ENCODE measurements around the gene SPSB2.

SPSB2 gene

DNA sequence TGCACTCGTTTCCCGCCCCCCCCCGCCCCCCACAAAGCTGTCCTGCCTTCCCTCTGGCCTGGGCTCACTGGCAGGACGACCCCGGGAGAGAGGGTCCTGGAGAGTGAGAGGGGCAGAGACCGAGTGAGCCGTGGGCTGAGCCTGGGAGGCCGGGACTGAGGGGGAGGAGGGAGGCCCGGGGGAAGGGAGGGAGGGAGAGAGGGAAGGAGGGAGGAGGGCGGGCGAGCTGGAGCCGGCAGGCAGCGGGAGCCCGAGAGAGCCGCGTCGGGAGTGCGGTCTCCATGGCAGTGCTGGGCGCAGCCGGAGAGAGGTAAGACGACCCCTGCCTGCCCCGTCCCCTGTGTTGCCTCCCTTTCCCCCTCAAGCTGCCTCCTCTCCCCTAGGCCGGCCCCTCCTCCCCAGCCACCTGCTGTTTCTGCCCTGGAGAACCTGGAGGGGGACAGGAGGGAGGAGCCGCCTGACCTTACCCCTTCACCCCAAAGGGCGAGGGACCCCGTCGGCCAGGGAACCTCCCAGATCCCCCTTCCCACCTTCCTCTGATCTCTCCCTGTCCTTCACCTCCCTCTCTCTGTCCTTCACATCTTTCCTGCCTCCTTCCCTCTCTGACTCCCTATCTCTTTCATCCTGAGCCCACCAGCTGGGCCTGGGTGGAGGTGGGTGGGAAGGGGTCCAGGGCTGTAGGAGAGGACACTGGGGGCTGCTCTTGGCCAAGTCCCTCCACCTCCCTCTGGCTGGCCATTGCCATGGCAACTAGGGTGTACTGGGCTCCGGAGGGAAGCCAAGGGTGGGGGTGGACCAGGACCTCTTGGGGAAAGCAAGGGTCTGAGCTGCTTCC lies 51.3 kb downstream of the SPSB2 start, which contains the start of gene GPR162:
Gene GPR162, plus strand, starts transcription at position 231 of the 835 bp plus-strand sequence. CDS start 2,078 bp downstream, outside the sequence.
- no peak within 1 kb of the TSS for H3K9ac ChIP-seq
- TF ChIP-seq, protein P1, sequence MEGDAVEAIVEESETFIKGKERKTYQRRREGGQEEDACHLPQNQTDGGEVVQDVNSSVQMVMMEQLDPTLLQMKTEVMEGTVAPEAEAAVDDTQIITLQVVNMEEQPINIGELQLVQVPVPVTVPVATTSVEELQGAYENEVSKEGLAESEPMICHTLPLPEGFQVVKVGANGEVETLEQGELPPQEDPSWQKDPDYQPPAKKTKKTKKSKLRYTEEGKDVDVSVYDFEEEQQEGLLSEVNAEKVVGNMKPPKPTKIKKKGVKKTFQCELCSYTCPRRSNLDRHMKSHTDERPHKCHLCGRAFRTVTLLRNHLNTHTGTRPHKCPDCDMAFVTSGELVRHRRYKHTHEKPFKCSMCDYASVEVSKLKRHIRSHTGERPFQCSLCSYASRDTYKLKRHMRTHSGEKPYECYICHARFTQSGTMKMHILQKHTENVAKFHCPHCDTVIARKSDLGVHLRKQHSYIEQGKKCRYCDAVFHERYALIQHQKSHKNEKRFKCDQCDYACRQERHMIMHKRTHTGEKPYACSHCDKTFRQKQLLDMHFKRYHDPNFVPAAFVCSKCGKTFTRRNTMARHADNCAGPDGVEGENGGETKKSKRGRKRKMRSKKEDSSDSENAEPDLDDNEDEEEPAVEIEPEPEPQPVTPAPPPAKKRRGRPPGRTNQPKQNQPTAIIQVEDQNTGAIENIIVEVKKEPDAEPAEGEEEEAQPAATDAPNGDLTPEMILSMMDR (conservative IDR thresholded peaks at IDR 0.05; ENCODE audit: low read depth, low read length): no peak
- H4K20me1 ChIP-seq (ENCODE audit: insufficient read depth): no peaks in the 10 kb centered on the region
- no peaks in the 10 kb centered on the region for H3K36me3 ChIP-seq (ENCODE audit: insufficient read depth)
- H2AFZ ChIP-seq (ENCODE audit: low read depth): no peak within 1 kb of the TSS
- no peak within 1 kb of the TSS for H3K4me2 ChIP-seq
- H3K79me2 ChIP-seq (ENCODE audit: insufficient read depth, low read depth): no peaks in the 10 kb centered on the region
- H3K27ac ChIP-seq: no peak within 1 kb of the TSS
- H3K27me3 ChIP-seq (ENCODE audit: insufficient read depth, low read depth): peaks cover 60% of the 10 kb centered on the region
- no peak within 1 kb of the TSS for H3K4me3 ChIP-seq (IDR thresholded peaks at IDR 0.05; ENCODE audit: insufficient read depth, low read depth, low read length)
- peaks cover 6% of the 10 kb centered on the region for H3K4me1 ChIP-seq (ENCODE audit: low read depth, poor library complexity, severe bottlenecking)

Data from KMS-11 (cell line).